CD14-positive monocyte (primary cell): ENCODE data around the gene SECISBP2. TPM values are rescaled to one million over a fixed set of nuclear protein-coding genes. Genes with fewer than 3 reads are reported as not detected.

Source experiments
- DNase-seq, 3 donors: peaks; one replicate each; pipeline ENCODE4 v3.0.0-alpha.2; 2011 to 2022
- H2AFZ ChIP-seq: 2 replicates; pipeline ENCODE4 v1.6.0; 2012; ENCODE audit warnings: mild to moderate bottlenecking, low read depth, low read length, inconsistent platforms; ENCODE audit not compliant: insufficient read depth, poor library complexity, severe bottlenecking
- H3K27ac ChIP-seq, 2 donors: 1 replicate in 1 of 2; 2 replicates in 1 of 2; pipeline ENCODE4 v1.5.1; 2012 to 2013; ENCODE audit warnings: low read length in 2 of 2, control low read depth in 1 of 2, inconsistent platforms in 1 of 2, low read depth in 1 of 2, mild to moderate bottlenecking in 1 of 2
- H3K27me3 ChIP-seq, 2 donors: one replicate each; pipeline versions ENCODE4 v1.6.0 to v1.6.1; 2011 to 2013; ENCODE audit warnings: low read length in 2 of 2; ENCODE audit not compliant: control insufficient read depth in 2 of 2, insufficient read depth in 2 of 2
- H3K36me3 ChIP-seq, 2 donors: replicated peaks in 1 of 2; 1 replicate in 1 of 2; 2 replicates in 1 of 2; pipeline versions ENCODE4 v1.5.1 to v1.6.1; 2012 to 2013; ENCODE audit warnings: low read length in 2 of 2, control low read depth in 1 of 2, inconsistent platforms in 1 of 2, mild to moderate bottlenecking in 1 of 2; ENCODE audit not compliant: insufficient read depth in 2 of 2, control insufficient read depth in 1 of 2
- H3K4me1 ChIP-seq, 2 donors: 1 replicate in 1 of 2; 2 replicates in 1 of 2; pipeline versions ENCODE4 v1.5.1 to v1.6.1; 2012 to 2013; ENCODE audit warnings: low read length in 2 of 2, control low read depth in 1 of 2, inconsistent platforms in 1 of 2, mild to moderate bottlenecking in 1 of 2, moderate library complexity in 1 of 2; ENCODE audit not compliant: insufficient read depth in 2 of 2, control insufficient read depth in 1 of 2
- H3K4me2 ChIP-seq: replicated peaks from 2 replicates; pipeline ENCODE3; 2012; ENCODE audit warnings: low read length, moderate library complexity, mild to moderate bottlenecking; ENCODE audit not compliant: poor library complexity, severe bottlenecking; ENCODE audit errors: extremely low read depth
- H3K4me3 ChIP-seq, 3 experiments: fragments of 200-600 bp in 1 of 3; sonication (generic) in 1 of 3; replicated peaks in 1 of 3; 1 replicate in 2 of 3; 2 replicates in 1 of 3; pipeline ENCODE4 v1.5.1; 2011 to 2013; ENCODE audit warnings: low read length in 3 of 3, mild to moderate bottlenecking in 3 of 3, control low read depth in 2 of 3, low read depth in 2 of 3, inconsistent platforms in 1 of 3, moderate library complexity in 1 of 3
- H3K79me2 ChIP-seq: 2 replicates; pipeline ENCODE4 v1.6.0; 2012; ENCODE audit warnings: mild to moderate bottlenecking, control low read depth, inconsistent platforms, low read length, moderate library complexity; ENCODE audit not compliant: insufficient read depth
- H3K9ac ChIP-seq: 2 replicates; pipeline ENCODE4 v1.6.0; 2017; ENCODE audit warnings: low read length, mild to moderate bottlenecking; ENCODE audit not compliant: insufficient read depth, poor library complexity, severe bottlenecking
- H3K9me3 ChIP-seq, 2 donors: replicated peaks in 1 of 2; 1 replicate in 1 of 2; 2 replicates in 1 of 2; pipeline versions ENCODE4 v1.5.1 to v1.6.1; 2012 to 2013; ENCODE audit warnings: low read length in 2 of 2, control low read depth in 1 of 2; ENCODE audit not compliant: control insufficient read depth in 1 of 2, insufficient read depth in 1 of 2
- H4K20me1 ChIP-seq: 2 replicates; pipeline ENCODE4 v1.6.0; 2012; ENCODE audit warnings: mild to moderate bottlenecking, low read length, control low read depth, moderate library complexity; ENCODE audit not compliant: insufficient read depth
- H3K27ac Mint-ChIP-seq, 7 donors: one replicate each; pipeline ENCODE4 v1.8.0; 2020; ENCODE audit warnings: mild to moderate bottlenecking in 7 of 7, mixed read lengths in 7 of 7, moderate library complexity in 6 of 7, inconsistent platforms in 2 of 7
- H3K27me3 Mint-ChIP-seq, 3 donors: one replicate each; pipeline ENCODE4 v1.8.0; 2021 to 2022; ENCODE audit warnings: low read depth in 3 of 3, mild to moderate bottlenecking in 3 of 3, mixed read lengths in 3 of 3, moderate library complexity in 3 of 3, inconsistent platforms in 1 of 3
- H3K36me3 Mint-ChIP-seq, 2 donors: one replicate each; pipeline ENCODE4 v1.8.0; 2020; ENCODE audit warnings: mixed read lengths in 2 of 2, inconsistent platforms in 1 of 2, mild to moderate bottlenecking in 1 of 2
- H3K4me1 Mint-ChIP-seq: one replicate; pipeline ENCODE4 v1.8.0; 2020; ENCODE audit warnings: mild to moderate bottlenecking, mixed read lengths
- H3K4me3 Mint-ChIP-seq, 2 donors: one replicate each; pipeline ENCODE4 v1.8.0; 2020; ENCODE audit warnings: mild to moderate bottlenecking in 2 of 2, mixed read lengths in 2 of 2, moderate library complexity in 1 of 2
- H3K9me3 Mint-ChIP-seq, 7 donors: one replicate each; pipeline ENCODE4 v1.8.0; 2020 to 2022; ENCODE audit warnings: mixed read lengths in 7 of 7, mild to moderate bottlenecking in 6 of 7, moderate library complexity in 6 of 7, inconsistent platforms in 2 of 7
- WGBS: methylation state at CpG from one replicate; pipeline ENCODE4 v1.1.5; 2013; ENCODE audit warnings: missing lambda C conversion rate; ENCODE audit not compliant: insufficient coverage; 5-methylcytosine and 5-hydroxymethylcytosine counted together
- intact Hi-C, 2 donors: fragments of 100-400 bp; cut with micrococcal nuclease; formaldehyde crosslinking; loops; one replicate each; pipeline versions ENCODE4 v1.15.0 to v1.15.1; 2023
- polyA plus RNA-seq, 3 donors: library from polyadenylated mRNA; depleted of rRNA in 1 of 3; unstranded in 2 of 3; stranded (reverse) in 1 of 3; fragments of 300-500 nt in 2 of 3; fragments of >200 nt in 1 of 3; fragmentation: Illumina TruSeq in 2 of 3; gene quantifications; 1 replicate in 2 of 3; 2 replicates in 1 of 3; pipeline ENCODE4 v1.2.3, GENCODE V29; 2012 to 2021
- TF ChIP-seq, protein P1 (sequence below): fragments of 200-600 bp; IDR thresholded peaks from one replicate; pipeline ENCODE4 v1.8.0; 2022; ENCODE audit warnings: antibody characterized with exemption, mild to moderate bottlenecking

The SECISBP2 gene
- polyA plus RNA-seq, 3 donors: 8.6 to 51.4 (median 9.8) TPM

DNA sequence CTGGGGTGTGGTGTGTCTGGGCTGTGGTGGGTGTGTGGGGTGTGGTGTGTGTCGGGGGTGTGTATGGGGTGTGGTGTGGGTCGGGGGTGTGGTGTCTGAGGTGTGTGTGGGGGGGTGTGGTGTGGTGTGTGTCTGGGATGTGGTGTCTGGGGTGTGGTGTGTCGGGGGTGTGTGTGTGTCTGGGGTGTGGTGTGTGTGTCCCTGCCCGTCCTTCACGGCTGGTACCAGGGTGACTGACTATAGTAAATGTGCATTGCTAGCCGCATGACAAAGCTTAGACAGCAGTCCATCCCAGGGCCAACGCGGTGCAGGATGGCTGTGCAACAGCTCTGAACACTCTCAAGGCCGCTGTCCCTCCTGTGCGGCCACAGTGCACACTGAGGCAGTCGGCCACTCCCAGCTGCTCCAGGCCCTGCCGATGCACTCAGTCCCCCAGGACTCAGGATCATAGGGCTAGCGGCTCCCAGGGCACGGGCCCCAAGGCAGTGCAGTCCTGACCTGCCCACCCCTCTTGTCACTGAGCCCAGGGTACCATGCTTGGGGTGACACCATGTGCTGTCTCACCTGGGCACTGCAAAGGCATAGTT lies 54.0 kb downstream of the SECISBP2 start:
- no peak for DNase-seq
- Histone ChIP-seq H3K9ac (no peak overlapping the region), H3K27me3 (no peaks in the 10 kb centered on the region), H3K36me3 (peaks cover 13 to 56% of the 10 kb centered on the region in 2 donors), H3K79me2 (no peaks in the 10 kb centered on the region), H2AFZ (no peak overlapping the region), H3K4me2 (no peak overlapping the region), H3K4me1 (peaks cover 10 to 14% of the 10 kb centered on the region in 2 donors), H4K20me1 (peaks cover 46% of the 10 kb centered on the region), H3K9me3 (no peaks in the 10 kb centered on the region), H3K4me3 (no peak overlapping the region), H3K27ac (peak overlapping the region; percentile 22 to 36)
- H3K27me3 Mint-ChIP-seq: no peaks in the 10 kb centered on the region
- peak overlapping the region in 4 of 7 donors; percentile 15 to 66 (median 46) for H3K27ac Mint-ChIP-seq
- H3K9me3 Mint-ChIP-seq: peaks cover 0 to 2% (median 0%) of the 10 kb centered on the region in 7 donors
- intact Hi-C loops: no loop called here
- peaks cover 23% of the 10 kb centered on the region for H3K4me1 Mint-ChIP-seq
- H3K36me3 Mint-ChIP-seq: peaks cover 12 to 23% of the 10 kb centered on the region in 2 donors
- H3K4me3 Mint-ChIP-seq: no peak overlapping the region
- WGBS: 89% methylated on average over 14 of the region's 14 CpGs
- TF ChIP-seq, protein P1, sequence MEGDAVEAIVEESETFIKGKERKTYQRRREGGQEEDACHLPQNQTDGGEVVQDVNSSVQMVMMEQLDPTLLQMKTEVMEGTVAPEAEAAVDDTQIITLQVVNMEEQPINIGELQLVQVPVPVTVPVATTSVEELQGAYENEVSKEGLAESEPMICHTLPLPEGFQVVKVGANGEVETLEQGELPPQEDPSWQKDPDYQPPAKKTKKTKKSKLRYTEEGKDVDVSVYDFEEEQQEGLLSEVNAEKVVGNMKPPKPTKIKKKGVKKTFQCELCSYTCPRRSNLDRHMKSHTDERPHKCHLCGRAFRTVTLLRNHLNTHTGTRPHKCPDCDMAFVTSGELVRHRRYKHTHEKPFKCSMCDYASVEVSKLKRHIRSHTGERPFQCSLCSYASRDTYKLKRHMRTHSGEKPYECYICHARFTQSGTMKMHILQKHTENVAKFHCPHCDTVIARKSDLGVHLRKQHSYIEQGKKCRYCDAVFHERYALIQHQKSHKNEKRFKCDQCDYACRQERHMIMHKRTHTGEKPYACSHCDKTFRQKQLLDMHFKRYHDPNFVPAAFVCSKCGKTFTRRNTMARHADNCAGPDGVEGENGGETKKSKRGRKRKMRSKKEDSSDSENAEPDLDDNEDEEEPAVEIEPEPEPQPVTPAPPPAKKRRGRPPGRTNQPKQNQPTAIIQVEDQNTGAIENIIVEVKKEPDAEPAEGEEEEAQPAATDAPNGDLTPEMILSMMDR: no peak

DNA sequence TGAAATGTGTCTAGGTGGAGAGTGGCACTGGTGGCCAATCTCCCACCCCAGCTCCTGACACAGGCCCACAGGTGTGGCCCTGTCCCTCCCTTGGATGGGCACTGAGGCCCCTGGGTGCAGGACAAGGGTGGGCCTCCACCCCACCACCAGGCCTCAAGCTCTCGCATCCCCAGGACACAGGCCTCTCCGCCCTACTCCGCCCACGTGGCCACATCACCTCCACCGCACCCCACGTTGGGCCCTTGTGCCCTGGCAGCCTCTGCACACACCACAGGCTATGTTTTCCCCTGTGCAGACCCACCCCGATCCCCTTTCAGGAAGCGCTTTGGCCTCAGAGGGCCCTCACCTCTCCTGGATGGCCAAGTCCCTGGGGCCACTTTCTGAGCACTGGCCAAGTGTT lies 54.7 kb downstream of the SECISBP2 start:
- WGBS: 92% methylated on average over 7 of the region's 8 CpGs
- no peaks in the 10 kb centered on the region for H3K27me3 ChIP-seq
- no peak overlapping the region for H3K9ac ChIP-seq
- peak overlapping the region in 5 of 7 donors; percentile 40 to 86 (median 75) for H3K27ac Mint-ChIP-seq
- H3K4me1 ChIP-seq: peaks cover 10 to 14% of the 10 kb centered on the region in 2 donors
- H3K4me1 Mint-ChIP-seq: peaks cover 23% of the 10 kb centered on the region
- peak overlapping the region; percentile 36 to 40 for H3K27ac ChIP-seq
- no peak overlapping the region for H3K4me3 ChIP-seq
- no peak overlapping the region for H3K4me2 ChIP-seq
- H4K20me1 ChIP-seq: peaks cover 39% of the 10 kb centered on the region
- peaks cover 0 to 2% (median 0%) of the 10 kb centered on the region in 7 donors for H3K9me3 Mint-ChIP-seq
- peaks cover 18 to 30% of the 10 kb centered on the region in 2 donors for H3K36me3 Mint-ChIP-seq
- no peak overlapping the region for H2AFZ ChIP-seq
- H3K27me3 Mint-ChIP-seq: no peaks in the 10 kb centered on the region
- no peaks in the 10 kb centered on the region for H3K9me3 ChIP-seq
- no peak for DNase-seq
- intact Hi-C loops: no loop called here
- H3K79me2 ChIP-seq: no peaks in the 10 kb centered on the region
- TF ChIP-seq, protein P1: no peak
- no peak overlapping the region for H3K4me3 Mint-ChIP-seq
- peaks cover 19 to 62% of the 10 kb centered on the region in 2 donors for H3K36me3 ChIP-seq
